HG03196 (cell line): ENCODE data around the gene NPBWR2.

Source experiments
- ATAC-seq: cut with Tn5 transposase; IDR thresholded peaks from one replicate; pipeline ENCODE4 v1.9.1; 2021; ENCODE audit not compliant: unreplicated experiment

Gene NPBWR2

DNA sequence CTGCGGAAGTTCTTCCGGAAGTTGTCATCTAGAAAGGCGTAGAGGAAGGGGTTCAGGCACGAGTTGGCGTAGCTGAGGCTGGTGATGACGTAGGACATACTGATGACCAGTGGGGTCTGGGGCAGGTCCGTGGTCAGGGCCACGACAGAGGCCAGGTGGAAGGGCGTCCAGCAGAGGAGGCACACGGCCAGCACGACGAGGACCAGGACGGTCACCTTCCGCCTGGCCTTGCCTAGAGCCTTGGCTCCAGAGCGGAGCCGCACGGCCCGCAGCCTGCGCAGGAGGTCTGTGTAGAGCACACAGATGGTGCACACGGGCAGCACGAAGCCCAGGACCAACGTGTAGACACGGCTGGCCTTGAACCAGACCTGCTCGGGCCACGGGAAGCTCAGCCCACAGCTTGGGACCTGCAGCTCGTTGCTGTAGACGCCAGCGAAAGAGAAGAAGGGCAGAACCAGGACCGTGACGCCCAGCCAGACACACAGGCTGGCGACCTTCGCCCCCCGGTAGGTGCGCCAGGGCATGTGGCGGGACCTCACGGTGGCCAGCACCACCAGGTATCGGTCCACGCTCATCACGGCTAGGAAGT is 1.4 kb downstream of the NPBWR2 start:
- no peak for ATAC-seq

DNA sequence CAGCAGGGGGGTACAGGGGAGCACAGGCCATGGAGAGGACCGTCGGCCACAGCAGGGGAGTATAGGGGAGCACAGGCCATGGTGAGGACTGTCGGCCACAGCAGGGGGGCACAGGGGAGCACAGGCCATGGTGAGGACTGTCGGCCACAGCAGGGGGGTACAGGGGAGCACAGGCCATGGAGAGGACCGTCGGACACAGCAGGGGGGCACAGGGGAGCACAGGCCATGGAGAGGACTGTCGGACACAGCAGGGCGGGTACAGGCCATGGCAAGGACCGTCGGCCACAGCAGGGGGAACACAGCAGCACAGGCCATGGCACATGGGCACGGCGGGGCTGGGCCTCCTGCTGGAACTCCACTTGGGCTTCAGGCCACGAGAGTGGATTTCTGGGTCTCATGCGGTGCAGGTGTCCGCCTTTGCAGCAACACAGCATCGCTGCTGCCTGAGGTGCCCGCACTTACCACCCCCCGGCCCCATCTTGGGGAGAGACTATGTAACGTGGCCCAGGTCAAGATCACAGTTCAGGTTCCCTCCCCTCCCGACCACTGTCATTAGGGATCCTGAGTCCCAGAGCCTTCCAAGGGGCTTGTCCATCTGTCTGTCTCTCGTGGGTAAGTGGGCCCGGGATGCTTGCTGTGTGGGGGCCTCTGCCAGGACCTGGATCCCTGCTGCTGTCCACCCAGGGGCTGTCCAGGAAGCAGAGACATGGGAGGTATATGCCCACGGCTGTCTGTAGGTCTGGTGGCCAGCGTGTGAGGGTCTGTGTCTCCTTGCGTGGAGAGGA is 2.5 kb downstream of the NPBWR2 start:
- ATAC-seq: no peak

DNA sequence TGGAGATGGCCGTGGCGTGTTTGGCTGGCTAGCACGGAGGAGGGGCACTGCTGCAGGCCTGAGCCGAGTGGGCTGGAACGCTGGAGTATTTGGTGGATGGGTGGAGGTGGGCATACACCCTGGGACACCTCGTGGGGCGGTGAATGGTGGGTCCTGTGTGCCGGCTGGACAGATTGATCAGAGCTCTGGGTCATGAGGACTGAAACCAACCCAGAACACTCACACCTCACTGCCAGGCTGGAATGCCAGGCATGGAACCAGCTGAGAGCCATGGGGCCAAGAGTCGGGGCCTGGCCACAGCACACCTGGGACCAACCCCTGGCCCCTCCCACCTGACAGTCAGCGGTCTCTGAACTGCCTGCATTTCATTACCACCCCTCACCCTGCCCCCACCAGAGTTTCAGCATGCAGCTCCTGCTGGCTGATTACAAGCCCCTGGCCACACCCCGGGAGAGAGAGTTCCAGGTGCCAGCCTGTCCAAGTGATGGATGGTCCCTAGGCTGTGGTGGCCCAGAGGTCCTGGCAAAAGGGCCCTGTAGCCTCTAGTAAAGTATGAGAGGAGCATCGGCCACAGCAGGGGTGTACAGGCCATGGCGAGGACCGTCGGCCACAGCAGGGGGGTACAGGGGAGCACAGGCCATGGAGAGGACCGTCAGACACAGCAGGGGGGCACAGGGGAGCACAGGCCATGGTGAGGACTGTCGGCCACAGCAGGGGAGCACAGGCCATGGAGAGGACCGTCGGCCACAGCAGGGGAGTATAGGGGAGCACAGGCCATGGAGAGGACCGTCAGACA is 3.3 kb downstream of the NPBWR2 start:
- no peak for ATAC-seq

DNA sequence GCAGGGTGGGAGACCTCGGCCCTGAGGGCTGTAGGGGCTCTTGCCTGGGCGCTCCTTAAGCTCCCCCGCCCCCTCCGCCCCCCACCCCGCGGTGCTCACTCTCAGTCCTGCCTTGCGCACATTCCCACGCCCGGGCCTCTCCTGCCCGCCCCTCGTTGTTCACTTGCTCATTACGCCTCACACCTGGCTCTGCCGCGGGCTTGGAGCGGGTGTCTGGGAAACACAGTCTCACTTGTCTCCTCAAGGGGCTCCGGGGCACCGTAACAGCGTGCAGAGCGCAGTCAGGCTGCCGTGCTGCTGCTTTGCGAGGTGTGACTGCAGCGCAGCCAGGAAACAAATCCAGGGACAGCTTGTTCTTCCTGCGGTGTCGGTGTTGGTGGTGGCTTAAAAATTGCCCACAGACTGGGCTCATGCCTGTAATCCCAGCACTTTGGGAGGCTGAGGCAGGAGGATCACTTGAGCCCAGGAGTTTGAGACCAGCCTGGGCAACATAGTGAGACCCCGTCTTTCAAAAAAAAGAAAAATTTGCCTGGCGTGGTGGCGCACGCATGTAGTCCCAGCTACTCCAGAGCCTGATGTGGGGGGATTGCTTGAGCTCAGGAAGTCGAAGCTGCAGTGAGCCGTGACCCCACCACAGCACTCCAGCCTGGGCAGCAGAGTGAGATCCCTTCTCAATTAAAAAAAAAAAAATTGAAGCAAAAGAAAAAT is 4.6 kb downstream of the NPBWR2 start:
- ATAC-seq: no peak

GRCh38 chr20:64101731-64102621 is 5.4 kb downstream of the NPBWR2 start:
- ATAC-seq: no peak

- ATAC-seq: no peak
These were observed 6.2 kb downstream of the NPBWR2 start for GRCh38 chr20:64100946-64101688.

DNA sequence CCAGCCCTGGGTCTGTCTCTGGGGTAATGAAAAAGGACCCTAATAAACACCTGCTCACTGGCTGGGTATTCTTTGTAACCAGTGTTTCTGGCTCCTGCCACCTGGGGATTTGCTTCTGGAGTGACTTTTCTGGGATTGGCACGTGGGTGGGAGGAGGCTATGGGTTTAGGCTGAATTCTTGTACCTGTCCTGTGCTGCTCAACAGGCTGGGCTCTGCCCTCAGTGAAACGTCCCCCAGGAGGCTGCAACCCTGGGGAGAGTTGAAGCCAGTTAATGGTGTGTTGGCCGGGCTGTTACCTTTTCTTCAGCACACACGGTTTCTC is 6.8 kb downstream of the NPBWR2 start:
- ATAC-seq: no peak

GRCh38 chr20:64099880-64100565 is 7.3 kb downstream of the NPBWR2 start:
- no peak for ATAC-seq

GRCh38 chr20:64099086-64099786 is 8.1 kb downstream of the NPBWR2 start:
- no peak for ATAC-seq

DNA sequence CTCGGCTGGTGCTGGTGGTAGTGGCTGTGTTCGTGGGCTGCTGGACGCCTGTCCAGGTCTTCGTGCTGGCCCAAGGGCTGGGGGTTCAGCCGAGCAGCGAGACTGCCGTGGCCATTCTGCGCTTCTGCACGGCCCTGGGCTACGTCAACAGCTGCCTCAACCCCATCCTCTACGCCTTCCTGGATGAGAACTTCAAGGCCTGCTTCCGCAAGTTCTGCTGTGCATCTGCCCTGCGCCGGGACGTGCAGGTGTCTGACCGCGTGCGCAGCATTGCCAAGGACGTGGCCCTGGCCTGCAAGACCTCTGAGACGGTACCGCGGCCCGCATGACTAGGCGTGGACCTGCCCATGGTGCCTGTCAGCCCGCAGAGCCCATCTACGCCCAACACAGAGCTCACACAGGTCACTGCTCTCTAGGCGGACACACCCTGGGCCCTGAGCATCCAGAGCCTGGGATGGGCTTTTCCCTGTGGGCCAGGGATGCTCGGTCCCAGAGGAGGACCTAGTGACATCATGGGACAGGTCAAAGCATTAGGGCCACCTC is 8.8 kb downstream of the NPBWR2 start:
- ATAC-seq: no peak

GRCh38 chr20:64096535-64096934 is 10.8 kb downstream of the NPBWR2 start:
- no peak for ATAC-seq

GRCh38 chr20:64095927-64096326 is 11.4 kb downstream of the NPBWR2 start:
- no peak for ATAC-seq

GRCh38 chr20:64095455-64095854 is 11.9 kb downstream of the NPBWR2 start:
- ATAC-seq: no peak

- no peak for ATAC-seq
These were observed 14.3 kb downstream of the NPBWR2 start for GRCh38 chr20:64093013-64093503.

GRCh38 chr20:64092258-64093012 is 14.9 kb downstream of the NPBWR2 start:
- ATAC-seq: no peak

- ATAC-seq: no peak
These were observed 15.6 kb downstream of the NPBWR2 start for GRCh38 chr20:64091770-64092169.

GRCh38 chr20:64091340-64091739 is 16.0 kb downstream of the NPBWR2 start:
- ATAC-seq: no peak
